Measurements from ENCODE around the gene CBX4. TPM values are rescaled to one million over a fixed set of nuclear protein-coding genes. Genes with fewer than 3 reads are reported as not detected.

Gene CBX4
- total and polyA plus RNA-seq, 2 of the 13 experiments (the other 11 are each of a cell fraction or from before 2014, with no cell fraction given), result 25.8 to 50.8 TPM

GRCh38 chr17:79808763-79809529, 30.3 kb downstream of the CBX4 start (continued):
- TF ChIP-seq PATZ1 (CRISPR knock-in tag; IDR thresholded peaks at IDR 0.05) (no peak), E2F2 (CRISPR knock-in tag; IDR thresholded peaks at IDR 0.05; ENCODE audit: borderline replicate concordance) (no peak), MTF2 (CRISPR knock-in tag; IDR thresholded peaks at IDR 0.05; ENCODE audit: borderline replicate concordance) (no peak), ISL2 (CRISPR knock-in tag; IDR thresholded peaks at IDR 0.05) (0 out of 2 replicates have a peak, but pooled peaks have one; percentile 30), ZNF501 (CRISPR knock-in tag; IDR thresholded peaks at IDR 0.05) (peak; percentile 13; the same call in 1 of the 2 replicates), ZFP82 (CRISPR knock-in tag; IDR thresholded peaks at IDR 0.05; ENCODE audit: borderline replicate concordance) (no peak), ZNF18 (CRISPR knock-in tag; IDR thresholded peaks at IDR 0.05; ENCODE audit: insufficient replicate concordance) (no peak), ZNF577 (CRISPR knock-in tag; IDR thresholded peaks at IDR 0.05; ENCODE audit: borderline replicate concordance, low read depth) (no peak), ZNF615 (CRISPR knock-in tag; IDR thresholded peaks at IDR 0.05; ENCODE audit: borderline replicate concordance) (0 out of 2 replicates have a peak, but pooled peaks have one; percentile 73), SALL1 (CRISPR knock-in tag; IDR thresholded peaks at IDR 0.05) (0 out of 2 replicates have a peak, but pooled peaks have one; percentile 15), FIP1L1 (IDR thresholded peaks at IDR 0.05; ENCODE audit: borderline replicate concordance, insufficient read depth, low read depth, low read length) (no peak), MEIS2 (CRISPR knock-in tag; IDR thresholded peaks at IDR 0.05) (peak; percentile 53; the same call in 1 of the 2 replicates), GFI1 (CRISPR knock-in tag; IDR thresholded peaks at IDR 0.05; ENCODE audit: borderline replicate concordance) (no peak), ATF6 (CRISPR knock-in tag; conservative IDR thresholded peaks at IDR 0.05) (no peak), RERE (CRISPR knock-in tag; IDR thresholded peaks at IDR 0.05; ENCODE audit: low read depth) (no peak)
